HG03439 (cell line): ENCODE data around the gene SHH.

Experiments used
- ATAC-seq: cut with Tn5 transposase; IDR thresholded peaks from one replicate; pipeline ENCODE4 v1.9.1; 2021; ENCODE audit warnings: mild to moderate bottlenecking, moderate library complexity; ENCODE audit not compliant: unreplicated experiment

The SHH gene

GRCh38 chr7:155807789-155808548 lies 4.3 kb downstream of the SHH start:
- ATAC-seq: no peak

GRCh38 chr7:155807065-155807671 lies 5.1 kb downstream of the SHH start:
- ATAC-seq: no peak

GRCh38 chr7:155806096-155806871 lies 6.0 kb downstream of the SHH start:
- ATAC-seq: no peak

GRCh38 chr7:155805826-155806095 lies 6.5 kb downstream of the SHH start:
- no peak for ATAC-seq

GRCh38 chr7:155804897-155805825 lies 7.1 kb downstream of the SHH start:
- no peak for ATAC-seq

- no peak for ATAC-seq
Measured at GRCh38 chr7:155804431-155804831, 7.8 kb downstream of the SHH start.

- no peak for ATAC-seq
Measured at GRCh38 chr7:155803418-155804376, 8.6 kb downstream of the SHH start.

- no peak for ATAC-seq
Measured at GRCh38 chr7:155802906-155803417, 9.3 kb downstream of the SHH start.

- ATAC-seq: no peak
Measured at GRCh38 chr7:155802291-155802690, 10.0 kb downstream of the SHH start.

GRCh38 chr7:155800741-155801267 lies 11.5 kb downstream of the SHH start:
- no peak for ATAC-seq

- no peak for ATAC-seq
Measured at GRCh38 chr7:155800301-155800700, 12.0 kb downstream of the SHH start.

- no peak for ATAC-seq
Measured at GRCh38 chr7:155799514-155799913, 12.7 kb downstream of the SHH start.

GRCh38 chr7:155798673-155799439 lies 13.4 kb downstream of the SHH start:
- ATAC-seq: no peak

- ATAC-seq: no peak
Measured at GRCh38 chr7:155797262-155798250, 14.7 kb downstream of the SHH start.

GRCh38 chr7:155796381-155797261 lies 15.6 kb downstream of the SHH start:
- ATAC-seq: no peak

GRCh38 chr7:155795951-155796350 lies 16.3 kb downstream of the SHH start:
- ATAC-seq: no peak

GRCh38 chr7:155795401-155795800 lies 16.9 kb downstream of the SHH start:
- ATAC-seq: no peak
